Neuronal stem cell (in vitro differentiated cells): ENCODE data around the gene IZUMO4.
A peak's percentile ranks its signal among the peaks of the same experiment; 100 is the strongest.

Source experiments
- DNase-seq: peaks from one replicate; pipeline ENCODE4 v3.0.0-alpha.2; 2013; ENCODE audit warnings: low spot score
- H2AFZ ChIP-seq: one replicate; pipeline ENCODE4 v1.6.1; 2013; ENCODE audit warnings: mild to moderate bottlenecking, low read length, inconsistent platforms
- H2AK5ac ChIP-seq: 2 replicates; pipeline ENCODE4 v1.6.1; 2013; ENCODE audit warnings: low read depth, mild to moderate bottlenecking, inconsistent platforms, low read length, moderate library complexity, mixed read lengths
- H2BK120ac ChIP-seq: 2 replicates; pipeline ENCODE4 v1.6.1; 2013; ENCODE audit warnings: low read depth, mild to moderate bottlenecking, inconsistent platforms, low read length, moderate library complexity, mixed read lengths
- H2BK12ac ChIP-seq: one replicate; pipeline ENCODE4 v1.6.1; 2013; ENCODE audit warnings: low read length, inconsistent platforms
- H2BK15ac ChIP-seq: 2 replicates; pipeline ENCODE4 v1.6.1; 2013; ENCODE audit warnings: mild to moderate bottlenecking, low read length, inconsistent platforms, mixed read lengths
- H2BK5ac ChIP-seq: one replicate; pipeline ENCODE4 v1.6.1; 2013; ENCODE audit warnings: inconsistent platforms, mild to moderate bottlenecking, low read length, moderate library complexity
- H3K14ac ChIP-seq: one replicate; pipeline ENCODE4 v1.6.1; 2013; ENCODE audit warnings: low read length, inconsistent platforms
- H3K18ac ChIP-seq: 2 replicates; pipeline ENCODE4 v1.6.1; 2013; ENCODE audit warnings: low read length, inconsistent platforms
- H3K23ac ChIP-seq: 2 replicates; pipeline ENCODE4 v1.6.1; 2013; ENCODE audit warnings: low read depth, mild to moderate bottlenecking, mixed read lengths, low read length, inconsistent platforms; ENCODE audit not compliant: poor library complexity
- H3K27ac ChIP-seq: replicated peaks from 3 replicates; pipeline ENCODE4 v1.5.1; 2013; ENCODE audit warnings: low read length, inconsistent platforms
- H3K27me3 ChIP-seq, 3 experiments: 2 replicates each; pipeline ENCODE4 v1.6.1; 2013; ENCODE audit warnings: low read length in 3 of 3, mild to moderate bottlenecking in 2 of 3, inconsistent platforms in 1 of 3, low read depth in 1 of 3, mixed read lengths in 1 of 3, moderate library complexity in 1 of 3; ENCODE audit not compliant: control insufficient read depth in 3 of 3, insufficient read depth in 3 of 3
- H3K36me3 ChIP-seq, 2 donors: replicated peaks in 1 of 2; 2 replicates each; pipeline ENCODE4 v1.6.1; 2013; ENCODE audit warnings: low read length in 2 of 2; ENCODE audit not compliant: control insufficient read depth in 2 of 2, insufficient read depth in 2 of 2
- H3K4ac ChIP-seq: 2 replicates; pipeline ENCODE4 v1.6.1; 2013; ENCODE audit warnings: inconsistent platforms, mild to moderate bottlenecking, low read length, moderate library complexity
- H3K4me1 ChIP-seq, 2 donors: 1 replicate in 1 of 2; 2 replicates in 1 of 2; pipeline ENCODE4 v1.6.1; 2013; ENCODE audit warnings: low read length in 2 of 2, low read depth in 1 of 2; ENCODE audit not compliant: control insufficient read depth in 2 of 2, insufficient read depth in 1 of 2
- H3K4me2 ChIP-seq: one replicate; pipeline ENCODE4 v1.6.1; 2013; ENCODE audit warnings: mild to moderate bottlenecking, low read length, inconsistent platforms; ENCODE audit not compliant: insufficient read depth, poor library complexity, severe bottlenecking
- H3K4me3 ChIP-seq, 2 donors: 2 replicates each; pipeline ENCODE4 v1.5.1; 2013; ENCODE audit warnings: low read length in 2 of 2, mild to moderate bottlenecking in 2 of 2, inconsistent platforms in 1 of 2, moderate library complexity in 1 of 2
- H3K79me1 ChIP-seq: one replicate; pipeline ENCODE4 v1.6.1; 2013; ENCODE audit warnings: low read depth, mild to moderate bottlenecking, inconsistent platforms, low read length, moderate library complexity
- H3K9ac ChIP-seq: one replicate; pipeline ENCODE4 v1.6.1; 2013; ENCODE audit warnings: mild to moderate bottlenecking, low read depth, low read length, inconsistent platforms; ENCODE audit not compliant: poor library complexity
- H3K9me3 ChIP-seq, 2 donors: replicated peaks in 1 of 2; 2 replicates each; pipeline versions ENCODE3 to v1.6.1; 2013; ENCODE audit warnings: low read length in 2 of 2, mild to moderate bottlenecking in 2 of 2, inconsistent platforms in 1 of 2, low read depth in 1 of 2, mixed read lengths in 1 of 2, moderate library complexity in 1 of 2; ENCODE audit not compliant: control insufficient read depth in 2 of 2, insufficient read depth in 1 of 2
- H4K8ac ChIP-seq: one replicate; pipeline ENCODE4 v1.6.1; 2013; ENCODE audit warnings: low read depth, mild to moderate bottlenecking, inconsistent platforms, low read length, moderate library complexity
- H4K91ac ChIP-seq: one replicate; pipeline ENCODE4 v1.6.1; 2013; ENCODE audit warnings: low read length, low read depth, mild to moderate bottlenecking, inconsistent platforms; ENCODE audit not compliant: poor library complexity
- WGBS, 2 donors: extraction: QIAGEN DNeasy Blood & Tissue Kit; methylation state at CpG; one replicate each; pipeline ENCODE4 v1.1.7; 2013; ENCODE audit warnings: missing lambda C conversion rate in 2 of 2, mixed read lengths in 1 of 2; ENCODE audit not compliant: insufficient read length in 2 of 2, insufficient replicate concordance in 1 of 2; ENCODE audit errors: extremely low coverage in 2 of 2; 5-methylcytosine and 5-hydroxymethylcytosine counted together

IZUMO4 gene

GRCh38 chr19:2080336-2080988 lies 16.3 kb upstream of the IZUMO4 start:
- Histone ChIP-seq H2BK12ac (no peak overlapping the region), H3K4me3 (no peak overlapping the region), H2BK15ac (no peak overlapping the region), H3K9me3 (peaks cover 0 to 2% of the 10 kb centered on the region in 2 donors), H2AK5ac (no peak overlapping the region), H3K18ac (no peak overlapping the region), H3K4me1 (no peaks in the 10 kb centered on the region), H2BK120ac (no peak overlapping the region), H4K8ac (no peak overlapping the region), H4K91ac (no peak overlapping the region), H3K4ac (no peak overlapping the region), H2AFZ (no peak overlapping the region), H3K79me1 (peaks cover 7% of the 10 kb centered on the region), H3K14ac (no peak overlapping the region), H3K4me2 (no peak overlapping the region), H3K9ac (no peak overlapping the region), H2BK5ac (no peak overlapping the region), H3K36me3 (peaks cover 25 to 83% of the 10 kb centered on the region in 2 donors), H3K23ac (no peak overlapping the region), H3K27me3 (no peaks in the 10 kb centered on the region), H3K27ac (no peak overlapping the region)
- no peak for DNase-seq
- WGBS, 2 donors = no CpG with 5 or more reads among the region's 23 CpGs

DNA sequence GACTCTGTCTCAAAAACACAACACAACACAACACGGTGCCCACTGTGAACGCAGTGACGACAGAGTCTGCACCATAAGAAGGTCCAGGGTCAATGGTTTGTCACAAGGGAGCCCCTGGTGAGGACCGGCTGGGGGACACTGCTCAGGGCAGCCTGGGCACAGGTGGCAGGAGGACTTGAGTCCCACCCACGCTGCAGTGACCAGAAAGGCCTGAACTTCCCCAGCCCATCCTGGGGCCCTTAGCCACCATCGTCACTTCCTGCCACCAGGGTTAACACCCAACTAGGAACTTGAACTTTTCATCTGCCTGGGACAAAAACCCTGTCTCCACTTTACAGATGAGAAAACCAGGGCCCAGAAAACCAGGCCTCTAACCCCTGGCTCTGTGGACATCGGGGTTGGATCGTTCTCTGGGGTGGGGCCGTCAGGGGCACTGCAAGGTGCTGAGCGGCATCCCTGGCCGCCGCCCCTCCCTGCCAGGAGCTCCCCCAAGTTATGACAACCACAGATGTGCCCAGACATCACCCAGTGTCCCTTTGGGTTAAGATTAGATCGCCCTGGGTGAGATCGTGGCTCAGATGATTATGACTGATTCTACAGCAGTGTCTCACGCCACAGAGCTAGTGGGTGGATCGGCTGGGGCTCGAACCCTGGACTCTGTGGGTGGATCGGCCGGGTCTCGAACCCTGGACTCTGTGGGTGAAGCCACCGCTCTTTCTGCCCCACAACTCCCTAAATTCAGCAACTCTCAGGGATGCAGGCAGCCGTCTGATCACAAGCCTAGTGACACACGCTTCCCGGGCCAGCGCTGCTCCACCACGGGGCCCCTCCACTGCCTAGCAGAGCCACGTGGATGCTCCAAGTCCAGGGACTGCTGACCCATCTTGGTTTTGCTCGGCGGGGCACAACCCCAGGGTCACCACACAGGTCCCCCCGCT lies 14.6 kb upstream of the IZUMO4 start:
- no CpG with 5 or more reads among the region's 30 CpGs for WGBS, 2 donors

GRCh38 chr19:2083174-2083854 lies 13.4 kb upstream of the IZUMO4 start:
- Histone ChIP-seq H3K4me3 (no peak overlapping the region), H3K36me3 (peaks cover 9 to 56% of the 10 kb centered on the region in 2 donors), H2BK120ac (peak overlapping the region; percentile 91), H3K27ac (no peak overlapping the region), H3K4me2 (no peak overlapping the region), H2AK5ac (no peak overlapping the region), H2BK12ac (no peak overlapping the region), H3K27me3 (no peaks in the 10 kb centered on the region), H3K4me1 (no peaks in the 10 kb centered on the region), H3K9ac (peak overlapping the region; percentile 77), H2BK15ac (no peak overlapping the region), H3K9me3 (no peaks in the 10 kb centered on the region), H3K18ac (no peak overlapping the region), H2BK5ac (no peak overlapping the region), H4K91ac (no peak overlapping the region), H4K8ac (no peak overlapping the region), H3K14ac (no peak overlapping the region), H2AFZ (no peak overlapping the region), H3K4ac (no peak overlapping the region), H3K23ac (no peak overlapping the region), H3K79me1 (peaks cover 13% of the 10 kb centered on the region)
- no peak for DNase-seq
- WGBS, 2 donors = no CpG with 5 or more reads among the region's 20 CpGs

More for the DNA sequence above, 14.6 kb upstream of the IZUMO4 start:
- Histone ChIP-seq H3K14ac (peak overlapping the region; percentile 82), H3K79me1 (peaks cover 7% of the 10 kb centered on the region), H4K91ac (no peak overlapping the region), H3K9ac (no peak overlapping the region), H3K36me3 (peaks cover 17 to 68% of the 10 kb centered on the region in 2 donors), H2BK5ac (peak overlapping the region; percentile 22), H3K4ac (no peak overlapping the region), H3K27me3 (no peaks in the 10 kb centered on the region), H3K4me3 (no peak overlapping the region), H2BK120ac (no peak overlapping the region), H3K18ac (no peak overlapping the region), H2AFZ (no peak overlapping the region), H2BK12ac (peak overlapping the region; percentile 41), H3K4me2 (no peak overlapping the region), H3K9me3 (no peaks in the 10 kb centered on the region), H3K4me1 (no peaks in the 10 kb centered on the region), H3K27ac (no peak overlapping the region), H2AK5ac (no peak overlapping the region), H2BK15ac (no peak overlapping the region), H4K8ac (no peak overlapping the region), H3K23ac (peak overlapping the region; percentile 43)
- no peak for DNase-seq
